Left lung (tissue), 10 donors: Measurements from ENCODE around the gene UNC5C. TPM values are rescaled to one million over a fixed set of nuclear protein-coding genes. Genes with fewer than 3 reads are reported as not detected.

Experiments
- ATAC-seq: fragments of 200-7000 bp; cut with Tn5 transposase; one replicate; pipeline ENCODE4 v1.9.1; 2020; ENCODE audit warnings: moderate library complexity
- DNase-seq, 4 donors: peaks; one replicate each; pipeline ENCODE4 v3.0.0-alpha.2; 2013 to 2020
- H3K27ac ChIP-seq, 2 donors: fragments of 200-600 bp; sonication (generic) in 1 of 2; one replicate each; pipeline versions ENCODE4 v1.5.0 to v1.8.0; 2020 to 2021
- H3K27me3 ChIP-seq, 2 donors: fragments of 200-600 bp; sonication (generic) in 1 of 2; one replicate each; pipeline versions ENCODE4 v1.5.0 to v1.8.0; 2020 to 2021
- H3K36me3 ChIP-seq, 2 donors: fragments of 200-600 bp; sonication (generic) in 1 of 2; one replicate each; pipeline versions ENCODE4 v1.5.0 to v1.8.0; 2020 to 2021
- H3K4me1 ChIP-seq, 2 donors: fragments of 200-600 bp; one replicate each; pipeline ENCODE4 v1.8.0; 2021
- H3K4me3 ChIP-seq, 2 donors: fragments of 200-600 bp; sonication (generic) in 1 of 2; one replicate each; pipeline versions ENCODE4 v1.5.0 to v1.8.0; 2020 to 2021; ENCODE audit warnings: mild to moderate bottlenecking in 1 of 2
- H3K9me3 ChIP-seq, 2 donors: fragments of 200-600 bp; sonication (generic) in 1 of 2; one replicate each; pipeline versions ENCODE4 v1.5.0 to v1.8.0; 2020 to 2021
- CTCF ChIP-seq, 2 donors: fragments of 200-600 bp; sonication (generic) in 1 of 2; IDR thresholded peaks; one replicate each; pipeline versions ENCODE4 v1.5.0 to v1.8.0; 2021; ENCODE audit warnings: antibody characterized with exemption in 2 of 2
- intact Hi-C, 2 donors: fragments of 100-400 bp; cut with DNase I; formaldehyde crosslinking; loops; one replicate each; pipeline versions ENCODE4 v1.11.2 to v1.14.2; 2022
- polyA plus RNA-seq, 6 donors: library from polyadenylated mRNA; unstranded; fragments of 120-200 nt; gene quantifications; one replicate each; pipeline ENCODE4 v1.2.1, GENCODE V29; 2013; ENCODE audit not compliant: insufficient read length in 6 of 6
- total RNA-seq, 2 donors: library from RNA; stranded (reverse); fragmentation: NEBNext Ultra II Directional; extraction: Animal tissue kit (Norgen Biotek cat#: 25700); gene quantifications; one replicate each; pipeline ENCODE4 v1.2.1, GENCODE V29; 2021
- donor health status: DM: no; HTN: yes; CAD: no.
- donor health status: DM: no; HTN: no; CAD: no.

Gene UNC5C
- total and polyA plus RNA-seq, 8 donors = 9.0 to 49.5 (median 40.5) TPM

- Histone ChIP-seq H3K36me3 (no peaks in the 10 kb centered on the region), H3K4me3 (no peak overlapping the region), H3K27ac (no peak overlapping the region), H3K9me3 (no peaks in the 10 kb centered on the region), H3K27me3 (no peaks in the 10 kb centered on the region), H3K4me1 (no peaks in the 10 kb centered on the region)
- intact Hi-C loops = no loop called here
- ATAC-seq (no peak), DNase-seq (no peak)
- no peak for TF ChIP-seq CTCF (IDR thresholded peaks at IDR 0.05)
Observed at GRCh38 chr4:95190751-95191436, 357.9 kb downstream of the UNC5C start.

GRCh38 chr4:95188701-95189370 is 359.9 kb downstream of the UNC5C start:
- intact Hi-C loops = no loop called here
- no peaks in the 10 kb centered on the region for H3K27me3 ChIP-seq
- H3K36me3 ChIP-seq = no peaks in the 10 kb centered on the region
- no peak for TF ChIP-seq CTCF (IDR thresholded peaks at IDR 0.05)
- ATAC-seq (no peak), DNase-seq (no peak)
- H3K4me3 ChIP-seq = no peak overlapping the region
- no peaks in the 10 kb centered on the region for H3K9me3 ChIP-seq
- no peaks in the 10 kb centered on the region for H3K4me1 ChIP-seq
- H3K27ac ChIP-seq = no peak overlapping the region

- Histone ChIP-seq H3K27ac (no peak overlapping the region), H3K4me3 (no peak overlapping the region), H3K36me3 (no peaks in the 10 kb centered on the region), H3K27me3 (no peaks in the 10 kb centered on the region), H3K9me3 (no peaks in the 10 kb centered on the region), H3K4me1 (no peaks in the 10 kb centered on the region)
- intact Hi-C loops = no loop called here
- no peak for DNase-seq
- ATAC-seq = no peak
- TF ChIP-seq CTCF (IDR thresholded peaks at IDR 0.05) = no peak
Observed at GRCh38 chr4:95186666-95187065, 362.1 kb downstream of the UNC5C start.

GRCh38 chr4:95183656-95184408 is 364.9 kb downstream of the UNC5C start:
- intact Hi-C loops = no loop called here
- DNase-seq (no peak), ATAC-seq (no peak)
- H3K4me1 ChIP-seq = no peaks in the 10 kb centered on the region
- H3K27me3 ChIP-seq = no peaks in the 10 kb centered on the region
- H3K36me3 ChIP-seq = no peaks in the 10 kb centered on the region
- no peak overlapping the region for H3K27ac ChIP-seq
- no peak for TF ChIP-seq CTCF (IDR thresholded peaks at IDR 0.05)
- no peaks in the 10 kb centered on the region for H3K9me3 ChIP-seq
- H3K4me3 ChIP-seq = no peak overlapping the region

- Histone ChIP-seq H3K9me3 (peaks cover 0 to 5% of the 10 kb centered on the region in 2 donors), H3K36me3 (no peaks in the 10 kb centered on the region), H3K4me1 (no peaks in the 10 kb centered on the region), H3K4me3 (no peak overlapping the region), H3K27ac (no peak overlapping the region), H3K27me3 (no peaks in the 10 kb centered on the region)
- no peak for ATAC-seq
- no peak for TF ChIP-seq CTCF (IDR thresholded peaks at IDR 0.05)
- intact Hi-C loops = no loop called here
- DNase-seq = no peak
Observed at GRCh38 chr4:95181996-95182306, 366.8 kb downstream of the UNC5C start.
